Neutrophil (primary cell): ENCODE measurements around the gene MTOR.

Experiments used
- H3K27ac ChIP-seq: fragments of 200-600 bp; sonication (generic); 2 replicates; pipeline ENCODE4 v1.5.1; 2016; ENCODE audit warnings: mild to moderate bottlenecking, moderate library complexity
- H3K27me3 ChIP-seq: fragments of 200-600 bp; sonication (generic); 2 replicates; pipeline ENCODE4 v1.6.0; 2016; ENCODE audit warnings: mild to moderate bottlenecking
- H3K36me3 ChIP-seq: fragments of 200-600 bp; sonication (generic); 2 replicates; pipeline ENCODE4 v1.5.1; 2017
- H3K4me1 ChIP-seq, 2 experiments: fragments of 200-600 bp in 1 of 2; sonication (generic) in 1 of 2; 1 replicate in 1 of 2; 2 replicates in 1 of 2; pipeline versions ENCODE4 v1.5.1 to v1.6.1; 2013 to 2016; ENCODE audit warnings: low read depth in 1 of 2, low read length in 1 of 2, mild to moderate bottlenecking in 1 of 2, moderate library complexity in 1 of 2; ENCODE audit not compliant: control insufficient read depth in 1 of 2, insufficient read depth in 1 of 2
- H3K4me3 ChIP-seq, 2 experiments: fragments of 200-600 bp in 1 of 2; sonication (generic) in 1 of 2; 1 replicate in 1 of 2; 2 replicates in 1 of 2; pipeline ENCODE4 v1.5.1; 2013 to 2016; ENCODE audit warnings: low read depth in 1 of 2, low read length in 1 of 2, mild to moderate bottlenecking in 1 of 2, moderate library complexity in 1 of 2
- H3K9me3 ChIP-seq: fragments of 200-600 bp; sonication (generic); 2 replicates; pipeline ENCODE4 v1.5.1; 2016
- TF ChIP-seq, protein P1 (sequence below): fragments of 200-600 bp; sonication (generic); IDR thresholded peaks from 2 replicates; pipeline ENCODE4 v1.5.1; 2016; ENCODE audit warnings: antibody characterized with exemption

Gene MTOR

DNA sequence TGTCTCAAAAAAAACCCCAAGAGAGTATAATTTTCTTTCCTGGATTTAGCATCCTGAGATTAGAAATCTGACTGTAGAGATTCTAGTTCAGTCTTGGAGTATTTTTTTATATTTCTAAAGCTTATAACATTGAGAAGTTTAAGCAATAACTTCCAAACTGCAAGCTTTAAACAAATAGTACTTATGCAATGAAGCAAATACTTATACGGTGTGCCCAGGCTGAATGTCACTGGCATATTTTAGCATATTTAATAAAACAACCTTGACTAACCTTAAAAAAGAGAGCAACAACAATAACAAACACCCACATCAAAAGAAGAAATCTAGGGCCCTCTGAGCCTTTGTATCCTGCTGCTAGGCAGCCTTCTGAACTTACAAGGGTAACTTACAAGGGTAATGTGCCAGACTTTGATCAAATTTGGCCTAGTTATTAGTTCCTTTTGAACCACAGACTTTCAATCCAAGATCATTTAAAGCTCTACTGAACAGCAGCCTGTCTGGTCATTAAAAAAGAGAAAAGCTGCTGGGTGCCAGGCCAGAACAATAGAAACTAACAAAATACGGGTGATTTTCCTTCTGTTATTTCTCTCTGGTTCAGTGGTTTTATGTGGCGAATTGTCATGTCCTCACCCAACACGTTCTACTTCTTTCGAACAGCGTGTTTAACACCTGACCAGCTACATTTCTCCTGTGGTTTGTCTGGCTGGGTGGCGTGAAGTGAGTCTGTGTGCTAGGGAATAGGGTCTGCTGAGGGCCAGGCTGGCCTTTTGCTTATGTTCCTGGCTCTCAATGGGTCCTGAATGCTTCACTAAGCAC lies 16.2 kb downstream of the MTOR start:
- no peak overlapping the region for H3K4me3 ChIP-seq
- H3K27me3 ChIP-seq, result no peaks in the 10 kb centered on the region

DNA sequence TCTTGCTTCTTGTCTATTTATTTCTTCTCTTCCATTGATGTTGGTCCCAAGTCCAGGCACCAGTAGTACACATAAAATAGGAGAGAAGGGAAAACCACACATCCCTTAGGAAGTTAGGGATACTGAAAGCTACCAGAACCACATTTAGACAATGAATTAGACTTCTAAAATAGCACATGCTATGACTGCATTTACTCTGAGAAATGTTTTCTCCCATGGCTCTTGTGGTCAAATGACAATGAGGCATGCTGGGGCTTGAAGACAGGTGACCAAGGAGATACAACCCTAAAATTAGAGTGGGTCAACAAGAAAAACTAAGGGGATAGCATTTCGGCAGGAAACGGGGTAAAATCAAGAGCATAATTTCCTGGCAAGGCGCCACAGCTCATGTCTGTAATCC lies 17.1 kb downstream of the MTOR start:
- H3K27me3 ChIP-seq, result no peaks in the 10 kb centered on the region
- TF ChIP-seq, protein P1, sequence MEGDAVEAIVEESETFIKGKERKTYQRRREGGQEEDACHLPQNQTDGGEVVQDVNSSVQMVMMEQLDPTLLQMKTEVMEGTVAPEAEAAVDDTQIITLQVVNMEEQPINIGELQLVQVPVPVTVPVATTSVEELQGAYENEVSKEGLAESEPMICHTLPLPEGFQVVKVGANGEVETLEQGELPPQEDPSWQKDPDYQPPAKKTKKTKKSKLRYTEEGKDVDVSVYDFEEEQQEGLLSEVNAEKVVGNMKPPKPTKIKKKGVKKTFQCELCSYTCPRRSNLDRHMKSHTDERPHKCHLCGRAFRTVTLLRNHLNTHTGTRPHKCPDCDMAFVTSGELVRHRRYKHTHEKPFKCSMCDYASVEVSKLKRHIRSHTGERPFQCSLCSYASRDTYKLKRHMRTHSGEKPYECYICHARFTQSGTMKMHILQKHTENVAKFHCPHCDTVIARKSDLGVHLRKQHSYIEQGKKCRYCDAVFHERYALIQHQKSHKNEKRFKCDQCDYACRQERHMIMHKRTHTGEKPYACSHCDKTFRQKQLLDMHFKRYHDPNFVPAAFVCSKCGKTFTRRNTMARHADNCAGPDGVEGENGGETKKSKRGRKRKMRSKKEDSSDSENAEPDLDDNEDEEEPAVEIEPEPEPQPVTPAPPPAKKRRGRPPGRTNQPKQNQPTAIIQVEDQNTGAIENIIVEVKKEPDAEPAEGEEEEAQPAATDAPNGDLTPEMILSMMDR, result no peak
- H3K9me3 ChIP-seq, result no peaks in the 10 kb centered on the region
- H3K4me1 ChIP-seq, result no peaks in the 10 kb centered on the region
- H3K4me3 ChIP-seq, result no peak overlapping the region
- peaks cover 81% of the 10 kb centered on the region for H3K36me3 ChIP-seq
- no peak overlapping the region for H3K27ac ChIP-seq

More for the DNA sequence above, 16.2 kb downstream of the MTOR start:
- Histone ChIP-seq H3K27ac (no peak overlapping the region), H3K4me1 (no peaks in the 10 kb centered on the region), H3K36me3 (peaks cover 78% of the 10 kb centered on the region), H3K9me3 (no peaks in the 10 kb centered on the region)
- TF ChIP-seq, protein P1, result no peak

DNA sequence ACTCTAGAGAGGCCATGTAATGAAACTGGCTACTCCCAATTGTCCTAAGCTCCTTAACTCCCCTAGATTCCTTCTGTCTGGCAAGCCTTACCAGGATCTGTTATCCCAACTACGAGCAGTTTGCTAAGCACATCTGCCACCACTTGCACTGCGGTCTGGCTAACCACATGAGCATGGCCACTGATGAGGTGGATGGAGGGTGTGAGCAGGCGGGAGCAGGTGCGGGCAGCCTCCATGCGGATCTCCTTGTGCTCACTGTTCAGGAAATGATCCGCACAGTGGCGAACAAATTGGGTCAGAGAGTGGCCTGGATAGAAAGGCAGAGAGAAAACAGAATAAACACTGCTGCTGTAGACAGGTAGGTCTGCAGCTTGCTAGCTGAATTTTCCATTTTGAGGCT lies 24.0 kb downstream of the MTOR start:
- H3K4me1 ChIP-seq, result no peaks in the 10 kb centered on the region
- no peaks in the 10 kb centered on the region for H3K27me3 ChIP-seq
- H3K36me3 ChIP-seq, result peaks cover 97% of the 10 kb centered on the region
- H3K4me3 ChIP-seq, result no peak overlapping the region
- TF ChIP-seq, protein P1, result no peak
- no peak overlapping the region for H3K27ac ChIP-seq
- H3K9me3 ChIP-seq, result no peaks in the 10 kb centered on the region

DNA sequence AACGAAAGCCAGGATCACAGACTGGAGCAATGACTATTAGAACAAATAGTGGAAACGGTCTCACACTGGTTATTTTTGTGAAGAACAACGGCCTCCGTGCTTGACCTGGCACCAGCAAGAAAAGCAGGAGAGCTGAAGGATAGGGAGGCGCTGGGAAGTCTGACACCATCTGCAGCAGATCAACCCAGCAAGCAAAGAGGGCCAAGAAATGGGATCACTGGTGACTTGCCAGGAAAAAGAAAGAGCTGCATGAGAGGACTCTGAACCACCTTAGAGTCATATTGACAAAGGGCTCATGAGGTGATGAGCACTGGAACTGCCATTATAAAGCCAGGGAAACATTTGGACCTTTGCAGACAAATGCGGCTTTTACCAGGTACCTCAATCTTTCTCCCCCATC lies 25.0 kb downstream of the MTOR start:
- H3K4me1 ChIP-seq, result no peaks in the 10 kb centered on the region
- no peak overlapping the region for H3K27ac ChIP-seq
- TF ChIP-seq, protein P1, result no peak
- peaks cover 97% of the 10 kb centered on the region for H3K36me3 ChIP-seq
- no peaks in the 10 kb centered on the region for H3K27me3 ChIP-seq
- H3K4me3 ChIP-seq, result no peak overlapping the region
- no peaks in the 10 kb centered on the region for H3K9me3 ChIP-seq

DNA sequence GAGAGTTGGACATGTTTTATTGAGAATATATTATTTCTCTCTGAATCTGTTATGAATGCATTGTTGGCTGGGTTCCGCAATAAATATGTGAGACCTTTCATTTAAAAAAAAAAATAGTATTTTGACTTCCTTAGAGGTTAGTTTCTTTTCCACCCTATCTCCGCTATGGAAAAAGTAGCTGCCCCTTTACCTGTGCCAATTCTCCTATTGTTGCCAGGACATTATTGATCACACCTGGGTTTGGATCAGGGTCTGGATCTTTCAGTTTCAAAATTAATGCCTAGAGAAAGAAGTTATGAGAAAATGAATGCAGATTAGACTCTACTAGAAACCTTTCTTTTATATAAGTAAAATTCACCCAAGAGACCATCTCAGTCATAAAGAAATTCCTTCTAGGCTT lies 29.1 kb downstream of the MTOR start:
- TF ChIP-seq, protein P1, result no peak
- H3K4me1 ChIP-seq, result no peaks in the 10 kb centered on the region
- no peaks in the 10 kb centered on the region for H3K27me3 ChIP-seq
- H3K36me3 ChIP-seq, result peaks cover 97% of the 10 kb centered on the region
- no peak overlapping the region for H3K27ac ChIP-seq
- H3K4me3 ChIP-seq, result no peak overlapping the region
- no peaks in the 10 kb centered on the region for H3K9me3 ChIP-seq
